Measurements from ENCODE around the gene SETD7.
"Not testable (repeated sequence)": the region's sequence is repeated elsewhere in the genome, so short reads cannot be mapped to it uniquely, and the experiment has no call there.

DNA sequence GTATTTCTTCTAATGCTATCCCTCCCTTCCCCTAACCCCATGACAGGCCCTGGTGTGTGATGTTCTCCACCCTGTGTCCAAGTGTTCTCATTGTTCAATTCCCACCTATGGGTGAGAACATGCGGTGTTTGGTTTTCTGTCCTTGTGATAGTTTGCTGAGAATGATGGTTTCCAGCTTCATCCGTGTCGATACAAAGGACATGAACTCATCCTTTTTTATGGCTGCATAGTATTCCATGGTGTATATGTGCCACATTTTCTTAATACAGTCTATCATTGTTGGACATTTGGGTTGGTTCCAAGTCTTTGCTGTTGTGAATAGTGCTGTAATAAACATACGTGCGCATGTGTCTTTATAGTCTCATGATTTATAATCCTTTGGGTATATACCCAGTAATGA is 91.5 kb downstream of the SETD7 start:
- TF ChIP-seq EZH2 (IDR thresholded peaks at IDR 0.05); POLR2AphosphoS5 (IDR thresholded peaks at IDR 0.05; ENCODE audit: borderline replicate concordance, low read depth, low read length): not testable (repeated sequence)
